ENCODE measurements around the gene JMY.

Gene JMY, protein sequence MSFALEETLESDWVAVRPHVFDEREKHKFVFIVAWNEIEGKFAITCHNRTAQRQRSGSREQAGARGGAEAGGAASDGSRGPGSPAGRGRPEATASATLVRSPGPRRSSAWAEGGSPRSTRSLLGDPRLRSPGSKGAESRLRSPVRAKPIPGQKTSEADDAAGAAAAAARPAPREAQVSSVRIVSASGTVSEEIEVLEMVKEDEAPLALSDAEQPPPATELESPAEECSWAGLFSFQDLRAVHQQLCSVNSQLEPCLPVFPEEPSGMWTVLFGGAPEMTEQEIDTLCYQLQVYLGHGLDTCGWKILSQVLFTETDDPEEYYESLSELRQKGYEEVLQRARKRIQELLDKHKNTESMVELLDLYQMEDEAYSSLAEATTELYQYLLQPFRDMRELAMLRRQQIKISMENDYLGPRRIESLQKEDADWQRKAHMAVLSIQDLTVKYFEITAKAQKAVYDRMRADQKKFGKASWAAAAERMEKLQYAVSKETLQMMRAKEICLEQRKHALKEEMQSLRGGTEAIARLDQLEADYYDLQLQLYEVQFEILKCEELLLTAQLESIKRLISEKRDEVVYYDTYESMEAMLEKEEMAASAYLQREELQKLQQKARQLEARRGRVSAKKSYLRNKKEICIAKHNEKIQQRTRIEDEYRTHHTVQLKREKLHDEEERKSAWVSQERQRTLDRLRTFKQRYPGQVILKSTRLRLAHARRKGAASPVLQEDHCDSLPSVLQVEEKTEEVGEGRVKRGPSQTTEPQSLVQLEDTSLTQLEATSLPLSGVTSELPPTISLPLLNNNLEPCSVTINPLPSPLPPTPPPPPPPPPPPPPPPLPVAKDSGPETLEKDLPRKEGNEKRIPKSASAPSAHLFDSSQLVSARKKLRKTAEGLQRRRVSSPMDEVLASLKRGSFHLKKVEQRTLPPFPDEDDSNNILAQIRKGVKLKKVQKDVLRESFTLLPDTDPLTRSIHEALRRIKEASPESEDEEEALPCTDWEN

DNA sequence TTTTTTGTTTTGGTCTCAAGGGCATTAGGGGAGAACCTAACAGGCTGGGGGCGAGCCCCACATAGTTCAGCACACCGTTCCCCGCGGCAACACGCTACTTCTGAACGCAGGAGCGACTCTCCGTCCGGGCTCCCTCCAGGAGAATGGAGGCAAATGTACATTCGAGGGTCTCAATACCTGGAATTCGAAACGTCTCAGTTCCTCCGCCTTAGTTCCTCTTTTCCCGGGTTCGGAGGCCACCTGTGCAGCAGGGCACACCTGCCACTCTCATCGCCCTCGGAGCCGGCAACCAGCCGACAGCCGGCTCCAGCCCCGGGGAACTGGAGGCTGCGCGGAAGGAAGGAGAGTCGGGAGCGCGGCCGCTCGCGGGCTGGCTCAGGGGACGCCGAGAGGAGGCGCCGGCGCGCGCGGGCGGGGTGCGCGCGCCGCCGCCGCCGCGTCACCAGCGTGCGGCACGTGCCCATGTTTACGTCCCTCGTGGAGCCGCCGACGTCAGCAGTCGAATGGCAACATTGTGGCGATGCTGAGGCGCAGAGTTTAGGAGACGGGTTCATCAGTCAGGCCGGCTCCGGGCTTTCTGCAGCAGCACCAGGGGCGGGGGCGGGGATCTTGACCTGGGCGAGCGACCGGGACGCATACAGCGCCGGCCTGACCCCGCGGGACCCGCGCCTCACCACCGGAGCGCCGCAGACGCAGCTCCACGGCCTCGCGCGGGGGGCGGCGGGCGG is at the start of gene JMY:
TSS of gene JMY (plus strand) at position 498 of the 728 bp plus-strand sequence. CDS start 520 bp downstream, outside the sequence.
- peak; percentile 88 for DNase-seq (ENCODE audit: low spot score)
- Histone ChIP-seq H3K4me3 (peak within 1 kb of the TSS; percentile 94), H3K27ac (peak within 1 kb of the TSS; percentile 90)
- no peak for TF ChIP-seq CTCF (IDR thresholded peaks at IDR 0.05)

GRCh38 chr5:79186455-79186854 is 49.5 kb upstream of the JMY start:
- no peak for DNase-seq (ENCODE audit: low spot score)
- Histone ChIP-seq H3K4me3 (no peak overlapping the region), H3K27ac (no peak overlapping the region)
- TF ChIP-seq CTCF (IDR thresholded peaks at IDR 0.05): no peak

DNA sequence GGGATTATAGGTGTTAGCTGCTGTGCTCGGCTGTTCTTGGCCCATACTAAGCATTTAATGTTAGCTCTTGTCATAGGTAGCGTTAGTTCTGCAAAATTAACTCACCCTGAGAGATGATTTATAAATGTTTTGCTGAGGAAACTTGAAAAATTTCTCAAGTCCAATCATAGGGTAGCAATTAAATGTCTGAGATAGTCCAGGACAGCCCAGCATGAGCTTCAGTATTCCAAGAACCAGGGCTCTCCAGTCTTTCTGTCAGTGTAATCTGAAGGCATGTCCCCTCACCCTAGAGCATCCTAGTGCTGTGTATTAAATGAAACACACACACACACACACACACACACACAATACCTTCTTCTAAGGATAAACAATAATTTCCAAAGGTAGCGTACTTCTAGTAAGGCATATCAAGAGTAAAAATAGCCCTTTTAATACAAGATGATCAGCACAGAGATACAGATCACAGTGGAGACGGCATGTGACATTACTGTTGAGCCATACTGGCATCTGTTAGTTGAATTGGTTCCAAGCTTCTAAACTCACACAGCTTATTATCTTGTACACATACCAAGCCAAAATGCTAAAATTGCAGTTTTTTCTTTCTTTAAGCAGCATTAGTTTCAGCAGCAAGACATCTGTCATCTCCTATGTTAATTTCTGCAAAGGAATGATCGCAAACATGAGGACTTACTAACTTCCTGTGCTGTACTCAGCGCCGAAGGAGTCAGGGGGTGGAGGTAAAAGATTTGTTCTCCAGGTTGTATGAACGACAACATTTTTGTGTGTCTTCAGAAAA is 46.3 kb upstream of the JMY start:
- no peak overlapping the region for H3K4me3 ChIP-seq
- no peak for DNase-seq (ENCODE audit: low spot score)
- H3K27ac ChIP-seq: no peak overlapping the region

DNA sequence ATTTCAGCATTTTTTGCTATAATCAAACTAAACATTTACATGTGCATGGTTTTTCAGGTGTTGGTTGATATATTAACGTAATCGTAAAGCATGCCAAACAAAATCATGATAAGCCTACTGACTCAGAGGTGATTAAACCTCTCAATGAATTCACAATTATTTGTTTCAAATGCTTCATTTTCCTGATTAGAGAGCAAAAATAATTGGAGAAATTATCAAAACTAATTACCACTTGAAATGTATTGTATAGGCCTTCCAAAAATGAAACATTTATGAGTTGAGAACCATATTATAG is 45.7 kb upstream of the JMY start:
- no peak for TF ChIP-seq CTCF (IDR thresholded peaks at IDR 0.05)
- DNase-seq (ENCODE audit: low spot score): no peak

More for the DNA sequence above, 46.3 kb upstream of the JMY start:
- no peak for TF ChIP-seq CTCF (IDR thresholded peaks at IDR 0.05)

GRCh38 chr5:79191457-79191856 is 44.5 kb upstream of the JMY start:
- Histone ChIP-seq H3K4me3 (no peak overlapping the region), H3K27ac (no peak overlapping the region)
- TF ChIP-seq CTCF (IDR thresholded peaks at IDR 0.05): no peak
- DNase-seq (ENCODE audit: low spot score): no peak

More for the DNA sequence above, 45.7 kb upstream of the JMY start:
- no peak overlapping the region for H3K27ac ChIP-seq
- H3K4me3 ChIP-seq: no peak overlapping the region

DNA sequence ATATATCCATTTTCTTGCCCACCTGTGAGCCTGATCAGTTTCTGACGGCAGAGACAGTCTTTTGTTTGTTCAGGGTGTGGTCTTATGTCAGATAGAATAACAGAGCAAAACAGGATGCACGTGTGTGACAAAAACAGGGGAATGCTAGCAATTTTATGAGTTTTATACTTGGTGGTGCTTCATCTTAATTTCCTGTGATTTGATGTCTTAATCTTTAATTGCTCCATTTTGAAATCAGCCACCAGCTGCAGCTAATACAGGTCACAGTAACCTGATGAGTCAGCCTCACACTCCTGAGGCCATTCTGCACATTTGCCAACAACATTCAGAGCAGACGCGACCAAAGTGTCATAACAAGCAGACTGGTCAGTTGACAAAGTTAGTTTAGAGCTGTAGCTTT is 42.3 kb upstream of the JMY start:
- no peak for TF ChIP-seq CTCF (IDR thresholded peaks at IDR 0.05)
- no peak overlapping the region for H3K4me3 ChIP-seq
- no peak for DNase-seq (ENCODE audit: low spot score)
- H3K27ac ChIP-seq: no peak overlapping the region
